ENCODE results near the gene NUDT1. TPM values are rescaled to one million over a fixed set of nuclear protein-coding genes. Genes with fewer than 3 reads are reported as not detected.
A peak's percentile ranks its signal among the peaks of the same experiment; 100 is the strongest.

Gene NUDT1
- total and polyA plus RNA-seq, 12 donors, result 2.5 to 17.3 (median 8.7) TPM

- intact Hi-C loops (cut with DNase I), result loop anchor here in 1 of 2 donors (10.0 kb wide), 1 partner anchor 528 kb away; the partner anchor contains the start of gene ELFN1
- no peaks in the 10 kb centered on the region for H3K9me3 ChIP-seq (replicated peaks in 1 of 3)
- no peak overlapping the region for H3K4me3 ChIP-seq
- DNase-seq, result peak in 2 of 7 donors; percentile 10 to 12
- H3K27me3 ChIP-seq, result no peaks in the 10 kb centered on the region
- peaks cover 0 to 11% of the 10 kb centered on the region in 2 donors for H3K36me3 ChIP-seq (replicated peaks in 1 of 2)
- 86 to 87% (median 87%) methylated on average over 14 to 20 of the region's 20 CpGs for WGBS, 4 donors
- H3K27ac ChIP-seq, result no peak overlapping the region
- no peaks in the 10 kb centered on the region for H3K4me1 ChIP-seq (replicated peaks in 1 of 2)
- TF ChIP-seq CTCF (IDR thresholded peaks at IDR 0.05) (no peak), POLR2A (IDR thresholded peaks at IDR 0.05) (no peak)
Measured at GRCh38 chr7:2202901-2203765, 38.9 kb upstream of the NUDT1 start.

GRCh38 chr7:2203766-2204300 is 38.2 kb upstream of the NUDT1 start:
- intact Hi-C loops (cut with DNase I), result loop anchor here in 1 of 2 donors (10.0 kb wide), 1 partner anchor 529 kb away; the partner anchor contains the start of gene ELFN1
- no peak overlapping the region for H3K27ac ChIP-seq
- no peak overlapping the region for H3K4me3 ChIP-seq
- TF ChIP-seq CTCF (IDR thresholded peaks at IDR 0.05) (no peak), POLR2A (IDR thresholded peaks at IDR 0.05) (no peak)
- H3K9me3 ChIP-seq (replicated peaks in 1 of 3), result no peaks in the 10 kb centered on the region
- no peaks in the 10 kb centered on the region for H3K27me3 ChIP-seq
- DNase-seq, result peak in 1 of 7 donors; percentile 10
- no peaks in the 10 kb centered on the region for H3K4me1 ChIP-seq (replicated peaks in 1 of 2)
- H3K36me3 ChIP-seq (replicated peaks in 1 of 2), result peaks cover 0 to 16% of the 10 kb centered on the region in 2 donors
- WGBS, 4 donors, result 71 to 79% (median 76%) methylated on average over 13 of the region's 13 CpGs

- WGBS, 4 donors, result 95 to 99% (median 96%) methylated on average over 11 of the region's 11 CpGs
- Histone ChIP-seq H3K4me1 (replicated peaks in 1 of 2) (no peaks in the 10 kb centered on the region), H3K27ac (no peak overlapping the region), H3K36me3 (replicated peaks in 1 of 2) (peaks cover 0 to 16% of the 10 kb centered on the region in 2 donors), H3K4me3 (no peak overlapping the region), H3K27me3 (no peaks in the 10 kb centered on the region), H3K9me3 (replicated peaks in 1 of 3) (no peaks in the 10 kb centered on the region)
- DNase-seq, result no peak
- TF ChIP-seq CTCF (IDR thresholded peaks at IDR 0.05) (no peak), POLR2A (IDR thresholded peaks at IDR 0.05) (no peak)
- intact Hi-C loops (cut with DNase I), result loop anchor here in 1 of 2 donors (10.0 kb wide), 1 partner anchor 530 kb away; the partner anchor contains the start of gene ELFN1
Measured at GRCh38 chr7:2204446-2204845, 37.6 kb upstream of the NUDT1 start.

- no peak overlapping the region for H3K27ac ChIP-seq
Measured at GRCh38 chr7:2205036-2205780, 36.8 kb upstream of the NUDT1 start.

More at GRCh38 chr7:2205036-2205780, 36.8 kb upstream of the NUDT1 start:
- no peak for TF ChIP-seq CTCF (IDR thresholded peaks at IDR 0.05)
- no peak for TF ChIP-seq POLR2A (IDR thresholded peaks at IDR 0.05)
- H3K4me1 ChIP-seq (replicated peaks in 1 of 2), result no peaks in the 10 kb centered on the region
- no peaks in the 10 kb centered on the region for H3K9me3 ChIP-seq (replicated peaks in 1 of 3)
- peaks cover 0 to 10% of the 10 kb centered on the region in 2 donors for H3K36me3 ChIP-seq (replicated peaks in 1 of 2)
- intact Hi-C loops (cut with DNase I), result loop anchor here in 1 of 2 donors (10.0 kb wide), 1 partner anchor 530 kb away; the partner anchor contains the start of gene ELFN1
- no peak for DNase-seq
- no peaks in the 10 kb centered on the region for H3K27me3 ChIP-seq
- 87 to 95% (median 92%) methylated on average over 16 of the region's 16 CpGs for WGBS, 4 donors
- H3K4me3 ChIP-seq, result no peak overlapping the region
